PC-9 (cell line): ENCODE results near the gene TCEA2. TPM values are rescaled to one million over a fixed set of nuclear protein-coding genes. Genes with fewer than 3 reads are reported as not detected.

Experiments used
- BruUV-seq: library from RNA; stranded (reverse); fragments of 400-500 nt; replicated peaks from 2 replicates; lab custom pipeline; 2021; lab: Mats Ljungman, UMichigan
- CTCF ChIA-PET: fragments of 300-600 bp; sonication (Branson Sonifier 250); formaldehyde crosslinking; loops from one replicate; lab custom pipeline; 2022; ENCODE audit warnings: antibody characterized with exemption; lab: Charles Lee
- POLR2A ChIA-PET: fragments of 300-600 bp; sonication (Branson Sonifier 250); formaldehyde crosslinking; loops from one replicate; lab custom pipeline; 2022; ENCODE audit warnings: antibody characterized with exemption; ENCODE audit not compliant: unreplicated experiment; lab: Charles Lee
- DNase-seq, 2 experiments: peaks; one replicate each; pipeline versions ENCODE4 v3.0.0 to v3.0.0-alpha.2; 2015 to 2022; ENCODE audit warnings: mixed read lengths in 1 of 2
- H2AFZ ChIP-seq: fragments of 200-600 bp; sonication (generic); 2 replicates; pipeline ENCODE4 v1.8.1; 2017; ENCODE audit warnings: antibody characterized with exemption
- H3F3A ChIP-seq: fragments of 200-600 bp; sonication (generic); 2 replicates; pipeline ENCODE4 v1.8.1; 2017; ENCODE audit warnings: antibody characterized with exemption, mild to moderate bottlenecking, low read depth; ENCODE audit not compliant: insufficient read depth
- H3K27ac ChIP-seq: fragments of 200-600 bp; sonication (generic); 2 replicates; pipeline ENCODE4 v1.6.1; 2016; ENCODE audit warnings: mixed run types
- H3K27me3 ChIP-seq: fragments of 200-600 bp; sonication (generic); 2 replicates; pipeline ENCODE4 v1.6.1; 2016; ENCODE audit warnings: low read depth, mixed run types; ENCODE audit not compliant: insufficient read depth
- H3K36me3 ChIP-seq: fragments of 200-600 bp; sonication (generic); 2 replicates; pipeline ENCODE4 v1.6.1; 2016; ENCODE audit warnings: low read depth, mixed run types
- H3K4me1 ChIP-seq: fragments of 200-600 bp; sonication (generic); replicated peaks from 2 replicates; pipeline ENCODE4 v1.6.1; 2016; ENCODE audit warnings: mixed run types; ENCODE audit not compliant: insufficient read depth
- H3K4me2 ChIP-seq: fragments of 200-600 bp; sonication (generic); 2 replicates; pipeline ENCODE4 v1.6.1; 2017; ENCODE audit warnings: mixed run types
- H3K4me3 ChIP-seq: fragments of 200-600 bp; sonication (generic); 2 replicates; pipeline ENCODE4 v1.6.1; 2016; ENCODE audit warnings: mixed run types
- H3K79me2 ChIP-seq: fragments of 200-600 bp; sonication (generic); 2 replicates; pipeline ENCODE4 v1.6.1; 2017; ENCODE audit warnings: low read depth, mixed run types
- H3K9me2 ChIP-seq: fragments of 200-600 bp; sonication (generic); 2 replicates; pipeline ENCODE4 v1.8.1; 2017; ENCODE audit warnings: mild to moderate bottlenecking; ENCODE audit not compliant: insufficient read depth
- H3K9me3 ChIP-seq: fragments of 200-600 bp; sonication (generic); 2 replicates; pipeline ENCODE4 v1.8.1; 2016; ENCODE audit warnings: low read depth; ENCODE audit not compliant: insufficient read depth
- H4K20me1 ChIP-seq: fragments of 200-600 bp; sonication (generic); 2 replicates; pipeline ENCODE4 v1.8.1; 2017; ENCODE audit not compliant: insufficient read depth
- EZH2 ChIP-seq: fragments of 200-600 bp; sonication (generic); IDR thresholded peaks from 2 replicates; pipeline ENCODE4 v1.8.0; 2017; ENCODE audit warnings: antibody characterized with exemption, low read depth
- intact Hi-C: fragments of 100-400 bp; cut with micrococcal nuclease; formaldehyde crosslinking; loops from one replicate; pipeline ENCODE4 v1.10.0; 2022; ENCODE audit not compliant: unreplicated experiment
- total RNA-seq: library from RNA; stranded (reverse); gene quantifications from 2 replicates; pipeline ENCODE4 v1.2.3, GENCODE V29; 2021
- TF ChIP-seq, protein P1 (sequence below): fragments of 200-600 bp; sonication (generic); conservative IDR thresholded peaks from 2 replicates; pipeline ENCODE4 v1.6.1; 2017; ENCODE audit warnings: mixed run types, antibody characterized with exemption, mild to moderate bottlenecking, moderate library complexity

The TCEA2 gene
- total RNA-seq, 1 experiment from 2014 or later = 100 TPM

DNA sequence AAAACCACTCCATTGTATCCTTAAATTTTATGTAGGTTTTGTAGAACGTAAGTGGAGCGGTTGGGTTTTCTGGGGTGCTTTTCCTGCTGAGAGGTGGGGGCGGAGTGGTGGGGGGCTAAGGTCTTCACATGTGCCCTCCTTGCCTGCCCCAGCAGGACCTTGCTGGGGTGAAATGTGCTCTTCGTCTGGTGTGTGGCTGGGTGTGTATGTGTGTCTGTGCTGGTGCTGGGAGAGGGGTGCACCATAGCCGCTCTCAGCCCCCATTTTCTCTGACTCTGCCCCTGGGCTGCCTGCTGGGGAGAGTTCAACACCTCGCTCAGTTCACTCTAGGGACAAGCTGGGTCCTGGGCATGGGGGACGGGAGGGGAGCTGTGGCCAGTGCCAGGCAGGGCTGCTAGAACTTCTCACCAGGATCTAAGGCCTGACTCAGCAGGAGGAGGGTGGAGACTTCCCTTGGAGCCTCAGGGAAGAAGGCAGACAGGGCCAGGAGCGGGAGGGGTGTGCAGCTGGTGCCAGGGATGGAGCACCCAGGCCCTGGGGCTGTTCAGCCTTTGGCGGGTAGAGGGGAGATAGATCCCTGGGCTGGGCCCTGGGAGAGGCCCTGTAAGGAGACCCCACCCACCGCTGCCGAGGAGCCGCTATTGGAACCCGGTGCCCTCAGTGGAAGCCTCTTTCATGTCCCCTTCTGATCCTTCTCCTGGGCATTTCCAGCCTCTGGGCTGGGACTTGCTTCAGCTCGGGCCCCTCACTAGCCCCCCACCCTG lies 18.3 kb upstream of the TCEA2 start:
- no peaks in the 10 kb centered on the region for H3K9me3 ChIP-seq
- no TSS peak for BruUV-seq
- H3K4me1 ChIP-seq = peaks cover 20% of the 10 kb centered on the region
- H3K9me2 ChIP-seq = no peaks in the 10 kb centered on the region
- H2AFZ ChIP-seq = no peak overlapping the region
- intact Hi-C loops = no loop called here
- no peaks in the 10 kb centered on the region for H3K79me2 ChIP-seq
- DNase-seq = peak; percentile 61 to 75
- peaks cover 21% of the 10 kb centered on the region for H3F3A ChIP-seq
- no peaks in the 10 kb centered on the region for H4K20me1 ChIP-seq
- peaks cover 21% of the 10 kb centered on the region for H3K27me3 ChIP-seq
- ChIA-PET POLR2A (interaction anchor here (0.6 kb wide), 1 partner anchor 729 kb away, joined by 5 read pairs; no protein-coding TSS in a partner anchor), CTCF (no interaction called here)
- H3K27ac ChIP-seq = no peak overlapping the region
- no peak overlapping the region for H3K4me3 ChIP-seq
- TF ChIP-seq, protein P1, sequence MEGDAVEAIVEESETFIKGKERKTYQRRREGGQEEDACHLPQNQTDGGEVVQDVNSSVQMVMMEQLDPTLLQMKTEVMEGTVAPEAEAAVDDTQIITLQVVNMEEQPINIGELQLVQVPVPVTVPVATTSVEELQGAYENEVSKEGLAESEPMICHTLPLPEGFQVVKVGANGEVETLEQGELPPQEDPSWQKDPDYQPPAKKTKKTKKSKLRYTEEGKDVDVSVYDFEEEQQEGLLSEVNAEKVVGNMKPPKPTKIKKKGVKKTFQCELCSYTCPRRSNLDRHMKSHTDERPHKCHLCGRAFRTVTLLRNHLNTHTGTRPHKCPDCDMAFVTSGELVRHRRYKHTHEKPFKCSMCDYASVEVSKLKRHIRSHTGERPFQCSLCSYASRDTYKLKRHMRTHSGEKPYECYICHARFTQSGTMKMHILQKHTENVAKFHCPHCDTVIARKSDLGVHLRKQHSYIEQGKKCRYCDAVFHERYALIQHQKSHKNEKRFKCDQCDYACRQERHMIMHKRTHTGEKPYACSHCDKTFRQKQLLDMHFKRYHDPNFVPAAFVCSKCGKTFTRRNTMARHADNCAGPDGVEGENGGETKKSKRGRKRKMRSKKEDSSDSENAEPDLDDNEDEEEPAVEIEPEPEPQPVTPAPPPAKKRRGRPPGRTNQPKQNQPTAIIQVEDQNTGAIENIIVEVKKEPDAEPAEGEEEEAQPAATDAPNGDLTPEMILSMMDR = no peak
- TF ChIP-seq EZH2 = no peak
- H3K4me2 ChIP-seq = peak overlapping the region; percentile 43
- H3K36me3 ChIP-seq = no peaks in the 10 kb centered on the region

DNA sequence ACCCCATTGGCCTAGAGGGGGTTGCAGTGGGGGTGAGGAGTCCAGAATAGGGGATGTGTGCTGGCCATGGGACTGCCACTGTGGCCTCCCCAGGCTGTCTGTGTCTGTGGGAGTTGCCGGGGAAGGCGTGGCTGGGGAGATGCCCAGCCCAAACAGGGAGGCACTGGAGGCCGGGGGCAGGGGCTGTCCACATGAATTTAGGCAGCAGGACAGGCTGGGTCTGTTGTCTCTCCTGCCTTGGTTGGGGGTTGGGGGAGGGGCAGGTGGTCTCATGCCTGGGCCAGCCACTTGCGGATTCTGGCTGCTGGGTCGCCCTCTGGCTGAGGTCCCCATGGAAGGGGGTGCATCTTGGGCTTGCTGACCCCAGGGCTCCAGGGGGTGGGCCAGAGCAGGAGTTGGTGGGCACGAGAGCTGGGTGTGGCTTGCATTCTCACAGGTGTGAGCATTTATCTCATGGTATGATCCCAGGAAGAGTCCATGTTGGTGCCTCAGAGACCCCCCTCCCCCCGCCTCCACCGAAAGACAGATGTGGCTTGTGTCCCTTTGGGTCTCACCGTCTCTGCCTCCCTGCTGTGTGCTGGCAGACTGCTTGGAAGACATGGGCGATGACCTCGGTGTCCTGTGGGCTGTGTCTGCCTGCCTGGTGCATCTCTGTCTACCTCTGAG lies 17.5 kb upstream of the TCEA2 start:
- ChIA-PET POLR2A (no interaction called here), CTCF (interaction anchor here (0.6 kb wide), 1 partner anchor 24 kb away, joined by 3 read pairs; no protein-coding TSS in a partner anchor)

DNA sequence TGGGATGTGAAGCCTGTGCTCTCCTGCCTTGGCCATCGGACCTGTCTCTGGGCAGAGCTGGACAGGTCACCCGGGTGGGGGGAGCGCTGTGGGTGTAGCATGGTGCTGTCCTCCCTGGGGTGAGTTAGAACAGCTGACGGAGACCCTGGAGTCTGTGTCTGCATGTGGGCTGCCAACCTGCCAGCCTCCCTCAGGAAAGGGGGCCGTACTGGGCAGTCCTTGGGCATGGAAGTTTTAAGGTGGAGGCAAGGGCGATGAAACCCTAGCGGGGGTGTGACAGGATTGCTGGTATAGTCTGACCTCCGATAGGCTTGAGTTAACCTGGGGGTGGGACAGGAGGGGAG lies 16.0 kb upstream of the TCEA2 start:
- H3K36me3 ChIP-seq = no peaks in the 10 kb centered on the region
- no peak for DNase-seq
- no peak overlapping the region for H2AFZ ChIP-seq
- no peak overlapping the region for H3K27ac ChIP-seq
- no peaks in the 10 kb centered on the region for H3K9me2 ChIP-seq
- H3K9me3 ChIP-seq = no peaks in the 10 kb centered on the region
- ChIA-PET POLR2A (no interaction called here), CTCF (no interaction called here)
- no peaks in the 10 kb centered on the region for H4K20me1 ChIP-seq
- peaks cover 18% of the 10 kb centered on the region for H3F3A ChIP-seq
- peaks cover 26% of the 10 kb centered on the region for H3K27me3 ChIP-seq
- TF ChIP-seq, protein P1 = no peak
- no peak for TF ChIP-seq EZH2
- BruUV-seq = no TSS peak
- H3K4me1 ChIP-seq = peaks cover 17% of the 10 kb centered on the region
- no peak overlapping the region for H3K4me3 ChIP-seq
- no peak overlapping the region for H3K4me2 ChIP-seq
- intact Hi-C loops = no loop called here
- H3K79me2 ChIP-seq = no peaks in the 10 kb centered on the region

More for the DNA sequence above, 17.5 kb upstream of the TCEA2 start:
- Histone ChIP-seq H3K36me3 (no peaks in the 10 kb centered on the region), H3K27ac (no peak overlapping the region), H3K4me1 (peaks cover 17% of the 10 kb centered on the region), H4K20me1 (no peaks in the 10 kb centered on the region), H3K9me3 (no peaks in the 10 kb centered on the region), H3K4me3 (no peak overlapping the region), H3K9me2 (no peaks in the 10 kb centered on the region), H3K27me3 (peaks cover 27% of the 10 kb centered on the region), H3K79me2 (no peaks in the 10 kb centered on the region), H2AFZ (no peak overlapping the region), H3K4me2 (peak overlapping the region; percentile 43), H3F3A (peaks cover 18% of the 10 kb centered on the region)
- no peak for DNase-seq
- BruUV-seq = no TSS peak
- intact Hi-C loops = no loop called here
- no peak for TF ChIP-seq EZH2
- TF ChIP-seq, protein P1 = no peak
